HS-5 (cell line): ENCODE data around the gene ZFR2.

Experiments used
- DNase-seq: peaks from one replicate; pipeline ENCODE4 v3.0.0-alpha.2; 2012; ENCODE audit warnings: low read depth

ZFR2 gene

GRCh38 chr19:3873151-3873550 is 4.3 kb upstream of the ZFR2 start:
- no peak for DNase-seq

- no peak for DNase-seq
These were observed 668 bp downstream of the ZFR2 start for GRCh38 chr19:3867971-3868769.

DNA sequence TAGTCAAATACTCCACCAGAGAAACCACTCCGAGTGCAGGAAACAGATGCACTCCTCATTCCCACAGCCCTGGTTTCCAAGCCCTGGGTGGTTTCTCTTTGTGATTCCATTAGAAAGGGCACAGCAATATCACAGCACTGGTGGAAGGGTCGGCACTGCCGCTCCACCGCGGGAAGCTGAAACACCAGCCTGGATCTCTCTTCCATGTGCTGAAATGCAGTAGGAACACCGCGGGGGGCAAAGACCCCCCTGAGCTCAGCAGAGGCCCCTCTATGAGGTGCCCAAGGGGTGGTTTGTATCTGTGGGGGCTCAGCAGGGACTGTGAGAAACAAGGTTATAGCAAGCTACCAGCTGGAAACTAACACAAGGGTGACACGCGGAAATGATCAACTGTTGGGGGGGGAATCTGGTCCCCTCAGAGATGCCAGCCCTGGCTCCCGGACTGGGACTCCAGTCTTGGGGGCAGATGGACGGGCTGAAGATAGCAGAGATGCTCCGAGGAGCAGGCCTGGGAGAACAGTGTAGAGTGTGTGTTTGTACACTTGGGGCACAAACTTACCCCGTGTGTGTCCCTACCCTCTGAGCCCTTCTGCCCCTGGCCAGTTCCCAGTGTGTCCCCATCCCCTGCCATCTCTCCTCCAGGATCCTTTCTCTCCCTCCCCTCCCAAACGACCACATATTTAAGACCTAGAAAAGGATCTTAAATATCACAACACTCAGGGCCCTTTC is 1.8 kb downstream of the ZFR2 start:
- DNase-seq: no peak

DNA sequence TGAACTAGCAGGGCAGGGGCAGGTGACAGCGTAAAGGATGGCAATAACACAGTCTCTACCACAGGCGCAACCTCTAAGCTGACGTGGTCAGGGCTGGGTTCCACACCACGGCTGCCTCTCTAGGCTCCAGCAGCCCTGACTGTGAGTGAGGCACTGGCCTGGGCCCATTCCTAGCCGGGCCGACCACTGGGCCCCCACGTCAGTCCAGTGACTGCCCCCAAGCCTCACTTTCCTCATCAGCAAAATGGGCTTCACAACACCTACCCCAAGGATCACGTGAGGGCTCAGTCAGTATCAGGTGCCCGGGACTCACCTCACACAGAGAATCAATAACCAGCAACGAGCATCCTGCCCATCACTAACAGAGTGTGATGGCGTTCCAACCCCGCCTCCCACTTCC is 5.2 kb downstream of the ZFR2 start:
- no peak for DNase-seq

DNA sequence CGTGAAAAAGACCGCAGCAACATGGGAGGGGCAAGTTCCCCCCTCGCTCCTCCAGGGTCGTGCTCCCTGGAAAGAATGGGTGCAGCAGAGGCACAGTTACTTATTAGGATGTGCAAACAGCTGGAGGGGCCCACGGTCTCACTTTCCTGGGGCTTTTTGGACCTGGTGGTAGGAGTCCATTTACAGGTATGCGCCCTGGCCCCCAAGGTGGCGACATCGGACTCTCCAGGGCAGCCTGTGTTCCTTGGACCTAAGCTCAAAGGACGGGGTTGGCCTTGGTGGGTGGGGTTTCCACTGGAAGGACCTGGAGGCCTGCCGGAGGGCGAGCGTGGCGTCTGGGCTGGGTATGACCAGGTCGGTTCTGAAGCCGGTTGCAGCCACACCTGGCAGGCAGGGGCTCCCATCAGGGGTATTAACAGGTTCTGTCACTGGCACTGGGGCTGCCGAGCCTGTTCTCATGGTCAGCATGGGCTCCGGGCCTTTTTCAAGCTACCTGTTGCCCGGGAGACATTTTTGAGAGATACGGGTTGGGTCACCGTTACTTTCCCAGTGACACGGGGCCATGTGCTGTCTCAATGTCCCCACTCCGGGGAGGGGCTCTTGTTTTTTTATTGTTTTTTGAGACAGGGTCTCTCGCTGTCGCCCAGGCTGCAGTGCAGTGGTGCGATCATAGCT is 5.9 kb downstream of the ZFR2 start:
- no peak for DNase-seq

- no peak for DNase-seq
These were observed 8.3 kb downstream of the ZFR2 start for GRCh38 chr19:3860499-3860898.

- DNase-seq: no peak
These were observed 11.3 kb downstream of the ZFR2 start for GRCh38 chr19:3857449-3858003.

- DNase-seq: no peak
These were observed 13.5 kb downstream of the ZFR2 start for GRCh38 chr19:3855320-3855719.

DNA sequence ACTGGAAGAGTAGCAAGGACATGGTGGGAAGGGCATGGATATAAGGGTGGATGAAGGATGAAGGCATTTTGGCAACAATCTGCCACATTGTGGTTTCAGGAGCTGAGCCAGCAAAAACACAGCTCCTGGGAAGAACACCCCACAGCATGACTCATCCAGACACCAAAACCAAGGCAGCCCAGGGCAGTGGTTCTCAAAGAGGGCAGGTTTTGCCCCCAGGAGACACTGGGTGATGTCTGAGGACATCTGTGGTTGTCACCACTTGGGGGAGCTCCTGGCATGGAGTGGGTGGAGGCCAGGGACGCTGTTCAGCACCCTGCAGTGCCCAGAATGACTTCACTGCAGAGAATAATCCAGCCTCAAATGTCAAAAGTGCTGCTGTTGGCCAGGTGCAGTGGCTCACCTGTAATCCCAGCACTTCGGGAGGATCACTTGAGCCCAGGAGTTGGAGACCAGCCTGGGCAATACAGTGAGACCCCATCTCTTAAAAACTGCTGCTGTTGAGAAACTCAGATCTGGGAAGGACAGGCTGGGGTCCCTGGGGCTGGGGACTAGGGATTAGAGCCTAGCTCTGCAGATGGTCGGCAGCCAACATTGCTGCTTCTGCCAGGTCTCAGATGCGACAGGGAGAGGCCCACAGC is 16.1 kb downstream of the ZFR2 start:
- peak; percentile 56 for DNase-seq

- no peak for DNase-seq
These were observed 16.7 kb downstream of the ZFR2 start for GRCh38 chr19:3852177-3852511.

GRCh38 chr19:3851254-3852176 is 17.3 kb downstream of the ZFR2 start:
- DNase-seq: no peak

- no peak for DNase-seq
These were observed 18.4 kb downstream of the ZFR2 start for GRCh38 chr19:3850320-3850972.

DNA sequence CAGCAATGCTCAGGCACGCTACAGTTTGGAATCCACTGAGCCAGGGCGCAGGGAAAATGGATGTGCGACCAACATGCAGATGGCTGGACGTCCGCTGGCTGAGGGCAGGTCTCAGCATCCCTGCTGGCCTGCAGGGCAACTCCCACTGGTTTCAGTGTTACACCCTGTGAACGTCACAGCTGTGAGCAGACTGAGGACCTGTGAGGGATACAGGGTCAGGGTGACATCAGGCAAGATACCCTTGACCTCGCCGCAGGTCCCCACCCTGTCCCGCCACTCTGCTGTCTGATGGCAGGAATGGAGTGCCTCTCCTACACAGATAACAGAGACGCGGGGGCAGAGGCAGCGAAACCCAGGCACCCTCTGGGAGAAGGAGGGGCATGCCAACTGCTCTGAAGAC is 19.1 kb downstream of the ZFR2 start:
- no peak for DNase-seq

DNA sequence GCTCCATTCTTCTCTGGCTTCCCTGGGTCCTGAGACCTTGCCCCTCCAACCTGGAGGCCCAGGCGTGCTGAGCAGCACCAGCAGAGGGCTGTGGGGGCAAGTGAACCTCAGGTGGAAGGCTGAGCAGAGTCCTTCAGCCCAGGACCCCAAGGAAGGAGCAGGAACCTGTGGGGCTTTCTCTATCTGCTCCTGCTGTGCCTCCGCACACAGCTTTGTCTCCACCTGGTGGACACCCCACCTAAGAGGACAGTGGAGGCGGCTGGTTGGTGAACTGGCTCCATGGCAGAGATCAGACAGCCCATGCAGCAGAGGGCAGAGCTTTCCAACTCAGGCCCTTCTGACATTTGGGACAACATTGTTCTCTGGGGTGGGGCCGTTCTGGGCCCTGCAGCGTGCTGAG is 19.7 kb downstream of the ZFR2 start:
- DNase-seq: no peak

- no peak for DNase-seq
These were observed 24.2 kb downstream of the ZFR2 start for GRCh38 chr19:3844596-3844995.

GRCh38 chr19:3842948-3843347 is 25.9 kb downstream of the ZFR2 start:
- no peak for DNase-seq

DNA sequence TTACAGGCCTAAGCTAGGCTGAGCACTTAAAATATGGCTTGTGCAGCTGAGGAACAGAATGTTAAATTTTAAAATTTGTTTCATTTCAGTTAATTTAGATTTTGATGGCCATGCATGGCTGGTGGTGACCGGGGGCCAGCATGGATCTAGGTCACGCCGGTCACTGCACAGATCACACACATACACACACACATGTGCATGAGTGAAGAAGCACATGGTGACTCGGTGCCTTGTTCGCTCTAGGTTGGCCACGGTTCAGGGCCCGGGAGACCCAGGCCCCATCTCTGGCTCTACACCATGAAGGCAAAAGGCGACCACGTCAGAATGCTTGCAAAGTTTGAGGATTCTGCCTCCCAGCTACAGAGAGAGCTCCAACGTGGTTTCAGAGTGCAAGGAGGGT is 28.0 kb downstream of the ZFR2 start:
- no peak for DNase-seq

GRCh38 chr19:3839941-3840340 is 28.9 kb downstream of the ZFR2 start:
- DNase-seq: no peak

DNA sequence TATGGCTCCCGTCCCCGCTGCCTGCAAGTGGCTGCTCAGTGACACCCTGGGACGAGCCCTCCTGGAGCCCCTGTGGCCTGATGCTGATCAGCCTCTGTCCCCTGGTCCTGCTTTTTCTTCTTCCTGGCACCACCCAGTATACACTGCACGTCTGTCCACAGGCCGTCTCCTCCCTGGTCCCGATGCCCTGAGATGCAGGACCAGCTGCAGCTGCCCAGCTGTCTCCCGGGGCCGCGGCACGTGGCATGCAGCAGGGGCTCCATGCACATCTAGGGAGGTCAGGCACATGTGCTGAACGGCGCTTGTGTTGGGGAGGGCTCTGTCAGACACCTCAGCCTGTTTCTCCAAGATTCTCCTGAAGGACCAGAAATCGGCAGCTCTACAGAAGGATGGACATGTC is 30.2 kb downstream of the ZFR2 start:
- no peak for DNase-seq

- DNase-seq: no peak
These were observed 30.9 kb downstream of the ZFR2 start for GRCh38 chr19:3837922-3838321.

GRCh38 chr19:3837332-3837731 is 31.5 kb downstream of the ZFR2 start:
- no peak for DNase-seq
